ENCODE data around the gene IGSF11.

DNA sequence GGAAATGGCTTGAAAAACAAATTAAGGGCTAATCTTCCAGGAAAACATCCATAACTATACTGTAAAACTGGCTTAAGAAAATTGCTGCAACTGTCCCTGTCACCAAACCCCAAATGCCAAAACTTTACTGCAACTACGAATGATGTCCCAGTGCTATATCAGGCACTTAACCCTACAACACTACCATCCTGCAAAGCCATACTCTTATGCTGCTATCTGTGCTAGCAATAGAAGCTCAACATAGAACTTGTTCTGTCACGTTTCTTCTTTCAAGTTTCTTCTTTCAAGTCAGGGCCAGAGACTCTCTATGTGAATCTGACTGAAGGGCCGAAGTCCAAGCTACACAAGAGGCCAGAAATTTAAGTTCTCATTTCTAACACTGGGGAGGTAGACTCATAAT, 92.5 kb downstream of the IGSF11 start:
- TF ChIP-seq CTCF (IDR thresholded peaks at IDR 0.05) (no peak), POLR2A (IDR thresholded peaks at IDR 0.05) (no peak), EP300 (IDR thresholded peaks at IDR 0.05; ENCODE audit: low read depth) (no peak), POLR2AphosphoS5 (IDR thresholded peaks at IDR 0.05) (no peak)
